ENCODE data around the gene TMEM8B. TPM values are rescaled to one million over a fixed set of nuclear protein-coding genes. Genes with fewer than 3 reads are reported as not detected.

TMEM8B gene
- total and polyA plus RNA-seq, 10 of the 15 experiments (the other 5 are each of a cell fraction or from before 2014, with no cell fraction given): 0.19 to 7.6 (median 2.5) TPM

DNA sequence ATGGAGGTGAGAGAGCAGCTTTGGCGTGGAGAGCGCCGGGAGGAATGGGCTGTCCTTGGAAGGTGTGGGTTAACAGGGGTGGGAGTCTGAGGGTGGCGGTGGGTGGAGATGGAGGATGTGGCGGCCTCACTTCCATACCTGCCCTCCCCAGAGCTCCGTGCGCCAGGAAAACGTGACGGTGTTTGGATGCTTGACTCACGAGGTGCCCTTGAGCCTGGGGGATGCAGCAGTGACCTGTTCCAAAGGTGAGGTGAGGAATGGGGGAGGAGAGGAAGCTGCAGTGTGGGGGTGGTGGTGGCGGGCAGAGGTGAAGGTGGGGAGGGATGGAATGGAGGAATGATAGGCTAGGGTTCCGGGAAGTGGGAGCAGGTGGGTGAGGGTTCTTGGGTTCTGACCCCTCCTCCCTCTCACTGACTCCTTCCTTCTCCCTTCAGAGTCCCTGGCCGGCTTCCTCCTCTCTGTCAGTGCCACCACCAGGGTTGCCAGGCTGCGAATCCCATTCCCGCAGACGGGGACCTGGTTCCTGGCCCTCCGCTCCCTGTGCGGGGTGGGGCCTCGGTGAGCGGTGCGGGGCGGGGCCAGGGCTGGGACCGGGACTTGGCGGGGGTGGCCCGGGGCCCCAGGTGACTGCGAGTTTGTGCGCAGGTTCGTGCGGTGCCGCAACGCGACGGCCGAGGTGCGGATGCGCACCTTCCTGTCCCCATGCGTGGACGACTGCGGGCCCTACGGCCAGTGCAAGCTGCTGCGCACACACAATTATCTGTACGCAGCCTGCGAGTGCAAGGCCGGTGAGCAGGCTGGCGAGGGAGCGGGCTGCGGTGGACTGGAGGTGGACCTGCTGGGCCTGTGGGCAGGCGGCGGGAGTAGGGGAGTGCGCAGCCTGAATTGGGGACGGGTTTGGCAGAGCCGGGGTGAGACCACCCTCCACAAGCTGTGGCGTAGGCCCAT, 17.1 kb downstream of the TMEM8B start:
- 95% methylated on average over 42 of the region's 53 CpGs for WGBS (ENCODE audit: insufficient coverage, insufficient replicate concordance, low lambda C conversion rate, missing lambda C conversion rate)
- no peak for FAIRE-seq
- intact Hi-C loops (cut with micrococcal nuclease; ENCODE audit: unreplicated experiment) (no loop called here), in situ Hi-C loops (cut with MboI) (no loop called here)
- ChIA-PET SMC1A (ENCODE audit: uncharacterized antibody, unreplicated experiment) (interaction anchor here (0.8 to 7.9 kb wide), 6 partner anchors 10 to 36 kb away, joined by 3 to 118 read pairs (median 9); no protein-coding TSS in a partner anchor), POLR2A (interaction anchor here (0.6 to 8.0 kb wide), 5 partner anchors 13 to 707 kb away, joined by 4 to 80 read pairs (median 5); partner anchors contain the start of genes FAM221B, HINT2 and TMEM8B), RAD21 (ENCODE audit: unreplicated experiment) (interaction anchor here (0.5 to 4.7 kb wide), 6 partner anchors 12 to 1720 kb away, joined by 3 to 41 read pairs (median 6); partner anchors contain the start of genes SPAG8 and TMEM8B), CTCF (interaction anchor here (1.1 to 5.4 kb wide), 11 partner anchors 9 to 237 kb away, joined by 3 to 49 read pairs (median 6); partner anchors contain the start of gene HINT2)
- peak overlapping the region; percentile 57 for H2AFZ ChIP-seq (ENCODE audit: control insufficient read depth, low read depth, low read length)
- H3K4me1 ChIP-seq (ENCODE audit: control insufficient read depth, insufficient read depth, low read length): peaks cover 72% of the 10 kb centered on the region
- H3K27me3 ChIP-seq (replicated peaks in 1 of 2; ENCODE audit: control insufficient read depth in 2 of 2, insufficient read depth in 2 of 2, low read length in 1 of 2): no peaks in the 10 kb centered on the region
- ATAC-seq: no peak
- BruUV-seq (replicated peaks): no TSS peak
- no peaks in the 10 kb centered on the region for H4K20me1 ChIP-seq (ENCODE audit: control insufficient read depth, insufficient read depth)
- no peaks in the 10 kb centered on the region for H3K79me2 ChIP-seq (ENCODE audit: control insufficient read depth, insufficient read depth, low read length)
- no peak for TF ChIP-seq SMAD1 (IDR thresholded peaks at IDR 0.05; ENCODE audit: low read depth, partially characterized antibody)
- no peak for TF ChIP-seq MEF2A (IDR thresholded peaks at IDR 0.05; ENCODE audit: insufficient read depth, low read depth, low read length)
- TF ChIP-seq KDM1A (IDR thresholded peaks at IDR 0.05; ENCODE audit: borderline replicate concordance): no peak
- peak; percentile 81; the same call in 1 of the 2 replicates for TF ChIP-seq HDGF (IDR thresholded peaks at IDR 0.05)
- TF ChIP-seq EED (IDR thresholded peaks at IDR 0.05; ENCODE audit: low read depth): 0 out of 2 replicates have a peak, but pooled peaks have one; percentile 19
- no peak for TF ChIP-seq CREM (IDR thresholded peaks at IDR 0.05; ENCODE audit: low read depth)
- no peak for TF ChIP-seq TBL1XR1 (IDR thresholded peaks at IDR 0.05; ENCODE audit: low read depth, low read length)
- TF ChIP-seq KLF5 (IDR thresholded peaks at IDR 0.05; ENCODE audit: partially characterized antibody): no peak
- TF ChIP-seq KAT2A (conservative IDR thresholded peaks at IDR 0.05; ENCODE audit: control insufficient read depth, low read depth, low read length): no peak
- no peak for TF ChIP-seq RELA (IDR thresholded peaks at IDR 0.05; ENCODE audit: borderline replicate concordance, partially characterized antibody)
- TF ChIP-seq ZZZ3 (IDR thresholded peaks at IDR 0.05; ENCODE audit: control insufficient read depth, insufficient read length, low read depth): no peak
- TF ChIP-seq MYC (IDR thresholded peaks at IDR 0.05; ENCODE audit: insufficient read depth, insufficient read length, insufficient replicate concordance, low read length, severe bottlenecking): no peak
- TF ChIP-seq SMARCA5 (IDR thresholded peaks at IDR 0.05): no peak
- TF ChIP-seq, protein P1, sequence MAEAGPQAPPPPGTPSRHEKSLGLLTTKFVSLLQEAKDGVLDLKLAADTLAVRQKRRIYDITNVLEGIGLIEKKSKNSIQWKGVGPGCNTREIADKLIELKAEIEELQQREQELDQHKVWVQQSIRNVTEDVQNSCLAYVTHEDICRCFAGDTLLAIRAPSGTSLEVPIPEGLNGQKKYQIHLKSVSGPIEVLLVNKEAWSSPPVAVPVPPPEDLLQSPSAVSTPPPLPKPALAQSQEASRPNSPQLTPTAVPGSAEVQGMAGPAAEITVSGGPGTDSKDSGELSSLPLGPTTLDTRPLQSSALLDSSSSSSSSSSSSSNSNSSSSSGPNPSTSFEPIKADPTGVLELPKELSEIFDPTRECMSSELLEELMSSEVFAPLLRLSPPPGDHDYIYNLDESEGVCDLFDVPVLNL (IDR thresholded peaks at IDR 0.05; ENCODE audit: low read depth, low read length): no peak
- TF ChIP-seq POLR2AphosphoS5 (IDR thresholded peaks at IDR 0.05; ENCODE audit: low read length): no peak
- no peaks in the 10 kb centered on the region for H3K36me3 ChIP-seq (ENCODE audit: control insufficient read depth in 2 of 2, insufficient read depth in 2 of 2, low read length in 1 of 2)
- H3K27ac ChIP-seq (ENCODE audit: control insufficient read depth, insufficient read depth): peak overlapping the region; percentile 77
- no peak overlapping the region for H3K4me3 ChIP-seq
- DNase-seq (ENCODE audit: low read depth, low spot score): no peak
- H3K9me3 ChIP-seq (replicated peaks; ENCODE audit: control insufficient read depth, insufficient read depth, low read length): no peaks in the 10 kb centered on the region
- 0 out of 2 replicates have a peak overlapping the region, but pooled peaks have one; percentile 3 for H3K9ac ChIP-seq (ENCODE audit: control insufficient read depth, insufficient read depth, low read length)
- H3K4me2 ChIP-seq (ENCODE audit: control insufficient read depth, insufficient read depth): peak overlapping the region; percentile 57

All from GM12878 (cell line).